ENCODE measurements around the gene UBL4B. TPM values are rescaled to one million over a fixed set of nuclear protein-coding genes. Genes with fewer than 3 reads are reported as not detected.

The UBL4B gene
- total RNA-seq, 2 donors from 2014 or later: not detected

DNA sequence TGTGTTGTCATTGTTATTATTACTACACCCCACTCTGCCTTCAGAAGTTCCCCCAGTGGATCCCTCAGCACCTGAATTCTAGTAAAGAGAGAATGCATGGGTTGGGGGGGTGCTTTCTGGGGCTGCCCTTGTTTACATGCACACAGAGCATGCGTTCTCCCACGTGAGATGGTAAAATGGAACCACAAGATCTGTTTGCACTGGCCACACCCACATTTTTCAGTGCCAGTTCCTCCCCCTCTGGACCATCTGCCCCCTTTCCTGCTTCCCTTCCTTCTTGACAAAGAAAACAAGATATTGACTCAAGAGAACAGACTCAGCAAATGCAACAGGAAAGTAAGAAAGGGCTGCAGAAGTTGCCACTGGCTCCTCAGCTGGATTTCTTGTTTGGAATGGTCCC lies 46.9 kb downstream of the UBL4B start:
- Mint-ChIP-seq H3K36me3 (ENCODE audit: low read depth) (peaks cover 5% of the 10 kb centered on the region), H3K27ac (no peak overlapping the region), H3K4me3 (no peak overlapping the region), H3K4me1 (no peaks in the 10 kb centered on the region), H3K27me3 (peaks cover 65% of the 10 kb centered on the region)
- H3K9me3 ChIP-seq (ENCODE audit: control insufficient read depth, low read length, poor library complexity, severe bottlenecking): no peaks in the 10 kb centered on the region
- DNase-seq (no peak), ATAC-seq (no peak)

DNA sequence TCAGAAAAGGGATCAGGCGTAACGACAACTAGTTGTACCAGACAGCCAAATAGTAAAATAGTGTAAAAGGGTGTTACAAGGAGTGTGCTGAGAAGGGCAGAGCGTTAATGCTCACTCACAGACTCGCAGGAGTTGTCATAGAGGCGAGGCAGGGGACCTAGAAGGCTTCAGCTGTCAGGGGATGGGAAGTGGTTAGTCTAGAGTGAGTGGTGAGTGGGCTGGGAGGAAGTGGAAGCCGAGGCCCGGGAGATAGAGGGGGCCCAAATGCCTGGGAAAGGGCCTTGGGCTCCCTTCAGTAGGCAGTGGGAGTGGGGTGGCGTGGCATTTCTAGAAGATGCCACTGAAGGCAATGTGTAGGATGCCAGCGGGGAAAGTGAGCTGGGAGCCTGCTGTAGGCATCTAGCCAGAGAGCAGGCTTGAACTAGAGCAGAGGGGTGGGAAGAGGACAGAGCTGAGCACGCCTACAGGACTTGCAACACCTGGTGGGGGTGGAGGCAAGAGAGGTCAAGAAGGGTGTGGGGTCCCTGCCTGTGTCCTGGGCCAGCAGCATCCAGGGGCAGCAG lies 48.4 kb downstream of the UBL4B start:
- Mint-ChIP-seq H3K27ac (no peak overlapping the region), H3K27me3 (peaks cover 61% of the 10 kb centered on the region), H3K36me3 (ENCODE audit: low read depth) (peaks cover 2% of the 10 kb centered on the region), H3K4me1 (no peaks in the 10 kb centered on the region), H3K4me3 (no peak overlapping the region)
- no peak for DNase-seq
- no peaks in the 10 kb centered on the region for H3K9me3 ChIP-seq (ENCODE audit: control insufficient read depth, low read length, poor library complexity, severe bottlenecking)
- no peak for ATAC-seq

DNA sequence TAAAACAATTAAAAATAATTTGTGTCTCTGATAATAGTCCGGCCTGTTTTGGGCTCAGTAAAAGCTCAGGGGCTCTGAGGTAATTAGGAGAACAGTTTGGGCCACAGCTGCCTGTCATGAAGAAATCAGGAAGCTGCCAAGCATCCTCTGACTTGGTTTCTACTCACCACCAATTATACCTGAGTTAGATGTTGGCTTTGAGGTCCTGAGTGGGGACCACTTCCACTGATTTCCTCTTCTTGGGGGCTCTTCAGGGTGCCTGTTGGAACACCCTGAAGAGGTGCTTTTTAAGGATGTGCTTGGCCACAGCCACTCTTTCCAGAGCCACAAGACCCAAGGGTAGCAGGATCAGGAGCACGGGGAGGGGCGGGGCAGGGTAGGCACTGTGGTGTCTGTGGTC lies 48.9 kb downstream of the UBL4B start:
- no peak for ATAC-seq
- H3K9me3 ChIP-seq (ENCODE audit: control insufficient read depth, low read length, poor library complexity, severe bottlenecking): no peaks in the 10 kb centered on the region
- H3K4me3 Mint-ChIP-seq: no peak overlapping the region
- no peak overlapping the region for H3K27ac Mint-ChIP-seq
- H3K4me1 Mint-ChIP-seq: no peaks in the 10 kb centered on the region
- H3K36me3 Mint-ChIP-seq (ENCODE audit: low read depth): peaks cover 2% of the 10 kb centered on the region
- no peak for DNase-seq
- H3K27me3 Mint-ChIP-seq: peaks cover 56% of the 10 kb centered on the region

DNA sequence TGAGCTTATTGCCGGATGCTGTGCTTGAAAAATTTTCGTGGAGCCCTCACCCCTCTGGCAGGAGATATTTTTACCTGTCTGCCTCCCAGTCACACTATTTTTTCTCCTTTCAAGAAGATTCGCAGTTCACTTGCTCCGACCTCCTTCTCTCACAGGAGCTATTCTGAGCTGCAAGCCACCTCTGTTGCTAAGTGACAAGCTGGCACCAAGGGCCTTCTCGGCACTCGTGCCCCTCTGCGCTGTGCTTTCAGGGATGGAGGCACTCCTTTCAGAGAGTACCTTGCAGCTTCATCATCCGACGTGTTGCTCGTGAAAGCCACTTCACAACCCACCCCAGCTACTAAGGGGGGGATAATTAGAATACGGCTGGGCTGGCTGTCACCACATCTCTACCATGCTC lies 49.6 kb downstream of the UBL4B start:
- H3K27me3 Mint-ChIP-seq: peaks cover 49% of the 10 kb centered on the region

More for the DNA sequence above, 49.6 kb downstream of the UBL4B start:
- no peak overlapping the region for H3K4me3 Mint-ChIP-seq
- no peak for ATAC-seq
- no peak overlapping the region for H3K27ac Mint-ChIP-seq
- no peak for DNase-seq
- no peaks in the 10 kb centered on the region for H3K4me1 Mint-ChIP-seq
- no peaks in the 10 kb centered on the region for H3K9me3 ChIP-seq (ENCODE audit: control insufficient read depth, low read length, poor library complexity, severe bottlenecking)
- peaks cover 2% of the 10 kb centered on the region for H3K36me3 Mint-ChIP-seq (ENCODE audit: low read depth)

Other genes with a start within 250 kb of the UBL4B start
- 10 to 100 TPM; 15.4 to 20.3 TPM for gene CSF1, start 201.6 kb upstream of the UBL4B start, total RNA-seq
- 10 to 100 TPM; 16.5 to 21.3 TPM for gene AHCYL1, start 127.7 kb upstream of the UBL4B start, total RNA-seq
- gene STRIP1, start 77.8 kb upstream of the UBL4B start, total RNA-seq: 10 to 100 TPM; 70.1 to 86.8 TPM
- not detected for gene ALX3, start 41.8 kb upstream of the UBL4B start, total RNA-seq
- not detected for gene SLC6A17, start 38.1 kb downstream of the UBL4B start, total RNA-seq
- gene KCNC4, start 97.9 kb downstream of the UBL4B start, total RNA-seq: 10 to 100 TPM; 12.2 to 14.7 TPM
- gene RBM15, start 226.9 kb downstream of the UBL4B start, total RNA-seq: 10 to 100 TPM; 40.5 to 45.2 TPM

All from T-helper 17 cell (primary cell).